ENCODE results near the gene CDH6. TPM values are rescaled to one million over a fixed set of nuclear protein-coding genes. Genes with fewer than 3 reads are reported as not detected.

Gene CDH6
- polyA plus RNA-seq, 3 donors = 49.5 to 90.0 (median 78.5) TPM

DNA sequence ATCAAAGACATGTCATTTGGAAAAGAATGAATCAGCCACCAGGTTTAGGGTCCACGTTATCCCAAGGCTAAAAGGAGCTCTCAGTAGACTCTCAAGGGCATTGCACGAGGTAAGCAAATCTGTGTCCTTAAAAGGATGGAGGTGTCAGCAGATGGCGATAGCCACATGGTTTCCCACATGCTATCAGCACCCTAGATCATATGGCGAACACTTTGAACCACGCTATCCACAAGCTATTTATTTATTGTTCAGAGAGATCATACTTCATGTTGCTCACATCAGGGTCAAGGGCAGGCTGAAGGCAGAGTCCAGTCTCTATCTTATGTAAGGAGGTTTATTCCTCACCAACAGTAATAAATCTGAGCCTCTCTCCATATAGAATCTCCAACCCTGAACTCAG, 43.7 kb downstream of the CDH6 start:
- DNase-seq = no peak

DNA sequence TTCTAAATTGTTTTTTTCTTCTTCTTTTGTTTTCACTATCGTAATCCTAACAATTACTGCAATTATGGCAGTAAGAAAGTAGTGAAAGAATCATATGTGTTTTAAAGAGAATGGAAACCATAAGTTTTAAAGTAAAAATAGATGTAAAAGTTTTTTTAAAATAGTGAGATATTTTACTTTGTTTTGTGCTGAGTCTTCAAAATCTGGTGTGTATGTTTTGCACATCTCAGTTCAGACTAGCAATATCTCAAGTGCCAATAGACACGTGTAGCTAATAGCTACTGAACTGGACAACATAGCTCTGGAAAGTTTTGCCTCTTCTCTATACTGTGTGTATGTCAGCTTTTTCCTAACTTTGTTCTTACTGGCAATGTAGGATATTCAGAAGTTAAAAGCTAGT, 45.0 kb downstream of the CDH6 start:
- no peak for DNase-seq

DNA sequence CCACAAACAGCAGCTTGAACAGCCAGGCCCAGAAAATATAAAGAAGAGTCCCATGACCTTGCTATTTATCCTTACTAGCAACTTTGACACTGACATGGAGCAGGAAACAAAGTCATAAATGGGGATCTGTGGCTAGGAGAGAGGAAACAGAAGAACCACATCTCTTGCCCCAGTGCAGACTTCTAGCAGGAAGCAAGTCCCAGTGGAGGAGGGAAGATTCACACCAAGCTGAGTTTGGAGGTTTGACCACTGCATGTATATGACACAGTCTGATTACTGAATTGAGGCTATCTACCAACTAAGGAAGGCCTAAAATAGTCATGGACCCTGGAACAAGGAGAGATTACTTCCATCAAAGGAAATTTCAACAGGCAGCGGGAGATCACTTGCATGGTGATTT, 51.4 kb downstream of the CDH6 start:
- DNase-seq = no peak

DNA sequence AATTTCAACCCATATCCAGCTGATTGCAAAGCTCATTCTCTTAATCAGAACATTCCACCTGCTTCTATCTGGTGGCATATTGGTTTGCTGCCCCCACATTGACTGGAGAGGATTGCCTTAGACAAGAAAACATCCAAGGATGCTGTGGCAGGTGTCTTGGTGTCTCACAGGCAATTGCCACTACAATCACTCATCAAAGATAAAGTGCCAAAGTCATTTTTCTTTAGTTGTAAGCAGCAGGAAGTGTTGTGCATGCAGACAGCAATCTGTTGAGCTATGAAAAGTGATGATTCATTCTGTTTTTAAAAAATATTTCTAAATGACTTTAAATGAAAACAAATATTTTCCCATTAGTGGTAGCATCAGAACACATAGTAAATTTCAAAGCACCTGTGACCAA, 53.9 kb downstream of the CDH6 start:
- DNase-seq = no peak

DNA sequence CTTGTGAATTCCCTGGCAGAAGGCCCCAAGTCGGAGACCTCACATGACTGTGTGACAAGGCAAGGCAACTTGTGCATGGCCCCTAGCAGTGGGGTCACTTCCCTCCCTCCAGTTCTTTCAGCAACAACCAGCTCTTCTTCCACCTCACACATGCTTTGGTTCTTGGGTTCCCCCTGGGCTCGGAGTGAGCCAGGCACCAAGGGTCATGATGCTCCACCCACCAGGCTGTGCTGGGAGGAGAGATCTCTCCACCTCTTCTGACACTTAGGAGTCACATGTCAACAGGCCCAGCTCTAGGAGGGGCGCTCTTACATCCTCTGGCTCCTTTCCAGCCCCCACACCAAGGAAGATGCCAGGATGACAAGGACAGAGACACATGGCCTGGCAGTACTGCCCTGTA, 56.7 kb downstream of the CDH6 start:
- DNase-seq = no peak

DNA sequence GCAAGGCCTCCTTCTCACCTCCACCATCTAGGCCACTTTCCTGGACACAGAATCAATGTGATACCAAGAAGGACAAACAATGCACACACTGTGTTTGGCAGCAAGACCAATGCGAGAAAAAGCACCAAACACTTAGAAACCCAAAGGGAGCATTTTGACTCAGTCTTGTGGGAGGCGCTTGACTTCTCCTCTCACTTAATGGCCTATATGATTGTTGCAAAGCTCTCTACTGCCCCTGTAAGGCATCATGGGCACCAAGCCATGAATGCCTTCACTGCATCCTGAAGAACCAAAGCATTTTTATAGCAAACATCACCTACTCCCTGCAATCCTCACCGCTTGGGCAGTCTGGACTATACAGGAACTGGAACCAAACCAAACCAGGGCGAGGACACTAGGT, 57.5 kb downstream of the CDH6 start:
- DNase-seq = no peak

DNA sequence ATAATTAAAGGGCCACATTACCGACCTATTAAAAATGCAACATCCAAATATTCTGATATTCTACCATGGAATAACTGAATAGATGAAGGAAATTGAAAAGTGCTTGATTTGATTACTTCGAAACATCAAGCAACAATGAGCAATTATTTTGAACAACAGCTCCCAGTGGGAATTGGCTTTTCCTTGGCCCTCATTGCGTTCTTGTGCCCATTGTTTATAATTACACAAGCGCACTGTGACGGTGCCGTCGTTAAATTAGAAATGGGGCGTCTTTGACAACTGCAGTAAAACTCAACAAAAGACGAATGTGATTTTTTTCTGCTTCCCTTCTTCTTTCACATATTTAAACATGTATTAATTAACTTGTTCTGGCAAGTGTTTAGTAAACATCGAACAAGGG, 61.6 kb downstream of the CDH6 start:
- DNase-seq = no peak

DNA sequence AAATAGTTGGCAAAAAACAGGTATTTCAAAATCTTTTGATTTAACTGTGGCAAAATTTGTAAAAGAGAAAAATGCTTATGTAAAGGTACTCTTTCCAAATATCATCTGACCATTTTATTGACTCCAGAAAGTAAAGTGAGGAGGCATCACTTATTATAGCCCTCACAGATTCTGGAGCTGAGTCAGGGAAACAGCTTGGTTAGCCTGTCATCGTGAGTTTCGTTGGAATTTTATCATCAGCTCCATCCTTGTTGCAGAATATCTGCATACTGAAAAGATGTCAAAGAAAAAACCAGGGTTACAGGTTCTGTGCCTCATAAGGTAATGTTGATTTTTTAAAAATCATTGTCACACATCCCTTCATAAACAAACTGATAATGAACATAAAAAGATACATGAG, 74.8 kb downstream of the CDH6 start:
- no peak for DNase-seq

DNA sequence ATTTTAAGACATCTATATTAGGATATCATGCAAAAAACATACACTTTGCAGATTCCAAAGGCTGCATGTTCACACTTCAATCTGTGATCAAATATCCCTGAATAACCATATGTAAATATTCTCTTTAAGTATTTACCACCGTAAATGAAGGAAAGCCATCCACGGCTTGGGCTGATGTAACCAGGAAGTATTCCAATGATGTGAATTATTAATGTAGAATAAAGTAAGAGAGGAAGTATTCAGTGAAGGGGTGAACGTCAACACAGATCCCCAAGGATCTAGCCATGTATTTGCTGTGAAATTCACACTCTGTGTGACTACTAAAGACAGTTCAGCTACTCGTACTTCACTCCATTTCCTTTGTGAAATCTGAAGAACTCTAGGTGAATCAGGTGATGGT, 75.2 kb downstream of the CDH6 start:
- no peak for DNase-seq

DNA sequence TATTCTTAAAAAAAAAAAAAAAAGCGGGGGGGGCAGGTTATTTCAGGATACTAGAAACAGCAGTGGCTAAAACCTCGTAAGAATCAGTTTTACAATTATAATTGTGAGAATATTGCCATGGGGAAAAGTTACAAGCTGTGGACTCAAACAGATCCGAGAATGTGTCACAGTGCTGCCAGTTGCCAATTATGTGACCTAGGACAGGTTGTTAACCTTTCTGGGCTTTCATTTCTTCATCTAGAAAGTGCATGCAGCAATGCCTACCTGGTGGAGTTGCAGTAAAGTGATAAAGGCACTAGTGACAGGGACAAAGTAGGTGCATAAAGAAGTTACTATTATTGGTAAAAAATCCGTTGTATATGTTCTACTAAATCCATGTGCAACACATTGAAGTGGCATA, 75.8 kb downstream of the CDH6 start:
- no peak for DNase-seq

DNA sequence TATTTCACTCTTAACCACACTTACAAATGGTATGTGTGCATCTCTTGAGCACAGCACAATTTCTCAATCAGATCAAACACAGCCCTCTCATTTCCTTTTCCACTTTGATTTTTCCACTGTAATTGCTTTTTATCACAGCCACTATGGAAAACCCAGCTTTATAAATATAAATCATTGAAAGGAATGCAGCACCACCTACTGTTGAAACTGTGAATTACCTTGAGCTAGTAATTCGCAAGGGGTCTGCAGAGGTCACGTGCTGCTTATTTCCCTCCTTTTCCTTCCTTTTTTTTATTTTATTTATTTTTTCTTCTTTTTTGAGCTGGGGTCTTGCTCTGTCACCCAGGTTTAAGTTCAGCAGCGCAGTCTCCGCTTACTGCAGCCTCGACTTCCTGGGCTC, 76.9 kb downstream of the CDH6 start:
- DNase-seq = no peak

DNA sequence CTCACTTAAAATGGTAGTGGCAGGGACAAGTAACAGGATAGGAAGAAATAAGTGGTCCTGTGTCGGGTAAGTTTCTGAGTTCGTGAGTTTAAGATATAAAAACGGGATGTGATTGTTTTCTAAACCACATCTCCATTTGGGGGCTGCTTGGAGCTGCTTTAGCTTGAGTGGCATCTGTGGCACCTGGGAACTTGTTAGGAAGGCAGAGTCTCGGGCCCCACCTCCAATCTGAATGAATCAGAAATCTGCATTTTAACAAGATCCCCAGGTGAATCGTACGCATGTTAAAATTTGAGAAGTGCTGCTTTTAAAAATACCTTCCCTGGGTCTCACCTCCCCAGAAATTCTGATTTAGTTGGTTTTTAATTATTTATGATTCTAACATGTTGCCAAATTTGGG, 78.1 kb downstream of the CDH6 start:
- no peak for DNase-seq

DNA sequence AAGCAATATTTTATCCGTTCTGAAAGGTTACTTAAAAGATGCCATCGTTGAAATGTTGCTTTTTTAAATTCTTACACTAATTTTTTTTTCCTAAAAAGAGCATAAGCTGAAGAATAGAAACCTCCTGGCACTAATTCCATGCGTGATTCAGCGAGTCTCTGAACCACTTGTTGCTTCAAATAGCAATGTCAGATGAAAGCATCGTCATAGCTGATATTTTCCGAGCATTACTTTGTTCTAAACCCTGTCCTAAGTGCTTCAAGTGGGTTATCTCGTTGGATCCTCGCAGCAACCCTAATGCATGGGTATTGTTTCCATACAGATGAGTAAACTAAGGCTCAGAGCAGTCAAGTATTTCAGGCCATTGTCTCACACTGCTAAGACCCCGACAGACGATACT, 79.7 kb downstream of the CDH6 start:
- DNase-seq = no peak

DNA sequence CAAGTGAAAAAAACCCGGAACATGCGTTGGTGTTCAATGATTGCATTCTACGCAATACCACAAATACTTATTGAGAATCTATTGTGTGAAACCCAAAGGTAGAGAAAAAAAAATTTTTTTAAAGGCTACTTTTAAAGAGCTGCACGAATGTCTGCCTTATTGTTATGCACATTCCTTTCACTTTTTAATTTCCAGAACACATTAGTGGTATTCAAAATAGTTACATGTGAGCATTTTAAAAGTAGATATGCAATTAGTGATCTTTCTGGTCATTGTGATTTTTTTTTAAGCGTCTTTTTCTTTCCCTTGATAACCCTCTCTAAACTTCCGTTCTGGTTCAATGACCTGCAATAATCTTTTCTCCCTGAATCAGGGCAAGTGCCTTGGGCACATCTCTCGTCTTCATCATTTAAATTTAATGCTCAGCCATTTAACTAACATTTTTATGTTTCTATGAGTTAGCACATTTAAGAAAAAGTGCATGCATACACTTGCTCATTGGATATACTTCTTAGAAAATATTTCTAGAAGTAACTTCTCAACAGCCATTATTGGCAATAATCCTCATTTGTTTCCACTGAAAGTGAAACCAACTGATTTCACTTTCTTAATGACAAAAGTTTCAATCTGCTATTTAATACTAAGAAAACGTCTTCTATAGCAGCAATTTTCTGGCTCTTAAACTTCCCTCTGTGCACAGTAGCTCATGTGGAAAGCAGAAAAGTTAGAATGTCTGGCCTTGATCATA, 80.3 kb downstream of the CDH6 start:
- DNase-seq = no peak

DNA sequence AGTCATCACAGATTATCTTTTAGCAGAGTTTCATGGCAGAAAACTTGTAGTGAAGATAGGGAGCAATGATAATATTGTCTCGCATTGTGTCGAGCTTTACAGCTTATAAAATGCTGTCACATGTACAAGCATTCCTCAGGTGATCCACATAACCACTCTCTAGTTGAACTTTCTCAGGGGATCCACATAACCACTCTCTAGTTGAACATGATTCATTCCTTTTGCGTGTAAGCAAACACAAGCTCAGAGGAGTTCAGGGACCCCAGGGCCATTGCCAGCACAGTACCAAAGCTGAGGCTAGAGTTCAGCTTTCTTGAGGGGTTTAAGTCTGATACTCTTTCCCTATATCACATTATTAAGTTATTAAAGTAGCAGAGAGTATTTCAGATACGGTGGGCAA, 86.7 kb downstream of the CDH6 start:
- DNase-seq = no peak

DNA sequence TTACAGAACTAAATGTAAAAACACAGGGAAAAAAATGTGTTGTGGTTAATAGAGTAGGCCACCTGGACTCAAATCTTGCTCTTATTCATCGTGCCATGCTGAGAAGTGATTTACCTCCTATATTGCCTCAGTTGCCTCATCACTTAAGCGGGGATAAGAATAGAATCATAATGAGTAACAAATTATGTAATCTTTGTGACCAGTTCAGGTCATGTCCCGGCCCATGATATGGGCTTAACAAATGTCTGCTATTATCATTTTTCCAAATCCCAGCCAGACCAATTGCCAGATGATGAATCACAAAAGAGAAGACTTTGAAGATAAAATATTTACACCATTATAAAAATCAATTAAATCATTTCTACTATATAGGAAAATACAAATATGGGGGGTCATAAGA, 89.8 kb downstream of the CDH6 start:
- DNase-seq = no peak

DNA sequence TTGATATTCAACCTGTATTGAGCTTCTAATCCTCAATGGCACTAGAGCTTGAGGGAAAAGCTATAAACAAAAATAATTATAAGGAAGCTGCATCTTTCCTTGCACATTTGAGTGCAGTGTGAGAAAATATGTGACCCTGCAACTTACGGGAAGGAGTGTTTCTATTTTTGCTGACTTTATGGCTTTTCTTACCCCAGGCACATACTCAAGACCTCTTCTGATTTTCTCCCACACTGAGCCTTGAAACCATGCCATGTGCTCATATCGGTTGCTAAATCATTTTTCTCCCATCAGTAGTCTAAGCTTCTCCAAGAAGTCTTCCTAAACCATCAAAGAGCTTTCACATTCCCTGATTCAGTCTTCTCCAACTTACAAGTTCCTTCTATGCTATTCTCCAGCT, 91.5 kb downstream of the CDH6 start:
- DNase-seq = no peak

DNA sequence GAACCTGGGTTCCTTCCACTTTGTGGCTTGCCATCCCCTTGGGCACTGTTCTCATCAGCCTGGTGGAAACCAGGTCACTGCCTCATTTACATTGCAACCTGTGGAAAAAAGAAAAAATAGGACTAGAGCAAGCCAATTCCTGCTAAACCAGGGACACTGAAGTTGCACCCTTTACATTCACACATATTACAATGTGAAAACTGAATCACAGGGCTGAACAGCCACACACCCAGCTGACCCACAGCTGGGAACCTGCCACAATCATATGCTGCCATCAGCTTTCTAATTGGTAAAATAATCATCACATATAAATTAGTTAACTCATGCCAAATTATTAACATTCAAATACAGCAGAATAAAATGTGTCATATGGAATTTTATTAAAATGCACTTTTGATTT, 94.5 kb downstream of the CDH6 start:
- no peak for DNase-seq

DNA sequence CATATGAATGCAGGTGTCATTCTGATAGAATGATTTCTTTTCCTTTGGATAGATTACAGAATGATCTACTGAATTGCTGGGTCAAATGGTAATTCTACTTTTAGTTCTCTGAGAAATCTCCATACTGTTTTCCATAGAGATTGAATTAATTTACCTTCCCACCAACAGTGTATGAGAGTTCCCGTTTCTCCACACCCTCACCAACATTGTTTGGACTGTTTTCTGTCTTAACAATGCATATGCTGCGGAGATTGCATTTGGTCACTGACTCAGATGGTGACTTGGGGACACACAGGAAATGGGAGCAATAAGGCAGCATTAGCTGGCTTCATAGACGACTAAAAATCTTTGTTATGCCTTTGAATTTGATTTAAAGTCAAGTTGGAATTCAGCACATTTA, 95.9 kb downstream of the CDH6 start:
- DNase-seq = no peak

DNA sequence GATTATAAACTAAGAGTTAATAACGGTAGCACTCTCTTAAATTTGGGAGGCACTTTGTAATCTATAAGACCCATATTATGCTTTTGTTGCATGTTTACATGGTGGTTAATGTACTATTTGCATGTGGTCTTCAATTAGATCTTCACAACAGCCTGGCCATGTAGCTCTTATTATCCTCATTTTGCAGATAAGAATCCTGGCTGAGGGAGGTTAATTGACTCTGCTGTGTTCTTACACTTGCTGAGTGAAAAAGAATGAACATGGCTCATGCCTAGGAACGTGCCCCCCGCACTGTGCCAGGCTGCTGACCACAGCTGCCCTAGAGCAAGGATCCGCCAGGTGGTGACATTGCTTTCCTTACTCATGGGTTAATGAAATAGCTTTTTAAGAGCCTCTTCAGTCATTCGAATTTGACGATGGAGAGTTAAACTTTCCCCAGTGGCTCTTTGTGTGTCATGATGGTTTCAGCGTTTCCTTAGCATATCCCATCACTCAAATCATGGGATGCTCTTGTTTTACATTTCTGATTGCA, 97.9 kb downstream of the CDH6 start:
- DNase-seq = no peak

DNA sequence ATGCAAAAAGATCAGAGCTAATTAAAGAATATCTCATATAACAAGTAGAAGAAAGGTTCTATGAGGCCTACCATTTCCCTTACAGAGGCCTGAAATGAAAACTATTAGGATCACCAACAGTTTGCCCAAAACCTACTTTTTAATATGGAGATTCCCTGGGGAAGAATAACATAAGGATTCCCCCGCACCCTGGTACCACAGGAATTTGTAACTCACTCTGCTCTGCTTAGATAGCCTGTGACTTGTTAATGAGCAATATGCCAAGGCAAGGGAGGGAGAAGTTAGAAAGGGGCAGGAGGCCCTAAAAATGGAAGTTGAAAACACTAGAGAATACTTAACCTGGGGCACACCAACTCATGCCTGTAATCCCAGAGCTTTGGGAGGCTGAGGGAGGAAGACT, 107.0 kb downstream of the CDH6 start:
- DNase-seq = no peak

DNA sequence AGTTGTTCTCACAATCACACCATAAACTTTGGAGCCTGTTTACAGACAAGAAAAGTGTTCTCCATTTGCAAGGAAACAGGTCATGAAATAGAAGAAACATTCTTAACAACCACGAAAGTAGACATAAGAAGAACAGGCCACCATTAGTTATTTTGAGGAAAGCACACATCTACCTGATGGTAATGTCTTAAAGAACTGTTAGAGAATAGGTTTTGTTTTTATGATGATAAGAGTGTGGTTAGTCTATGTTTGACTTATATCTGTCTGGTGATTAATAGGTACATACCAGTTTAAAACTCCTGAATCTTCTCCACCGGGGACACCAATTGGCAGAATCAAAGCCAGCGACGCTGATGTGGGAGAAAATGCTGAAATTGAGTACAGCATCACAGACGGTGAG, 108.3 kb downstream of the CDH6 start:
- no peak for DNase-seq

DNA sequence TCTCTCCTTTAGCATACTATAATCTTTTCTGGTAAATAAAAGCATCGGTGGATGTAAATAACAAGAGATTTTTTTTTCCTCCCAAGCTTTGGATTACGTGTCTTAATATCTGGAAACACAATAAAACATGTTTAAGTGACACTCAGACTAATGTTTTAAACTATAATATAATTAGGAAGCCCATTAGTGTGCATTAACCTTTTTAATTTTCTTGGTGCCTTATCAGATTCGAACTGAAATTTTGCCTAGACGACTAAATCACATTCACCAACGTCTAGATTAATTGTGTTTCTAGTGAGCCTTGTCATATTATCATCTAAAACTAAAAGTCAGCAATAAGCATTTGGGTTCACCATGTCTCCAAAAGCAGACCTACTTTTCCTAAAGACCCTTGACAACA, 110.2 kb downstream of the CDH6 start:
- no peak for DNase-seq

DNA sequence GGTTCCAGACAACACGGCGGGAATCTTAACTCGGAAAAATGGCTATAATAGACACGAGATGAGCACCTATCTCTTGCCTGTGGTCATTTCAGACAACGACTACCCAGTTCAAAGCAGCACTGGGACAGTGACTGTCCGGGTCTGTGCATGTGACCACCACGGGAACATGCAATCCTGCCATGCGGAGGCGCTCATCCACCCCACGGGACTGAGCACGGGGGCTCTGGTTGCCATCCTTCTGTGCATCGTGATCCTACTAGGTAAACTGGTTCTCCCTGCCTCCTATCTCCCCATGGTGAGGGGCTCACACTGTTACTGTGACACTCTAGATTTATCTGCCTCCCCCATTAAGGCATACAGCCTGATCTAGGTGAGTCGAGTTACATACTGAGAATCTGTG, 124.2 kb downstream of the CDH6 start:
- no peak for DNase-seq

DNA sequence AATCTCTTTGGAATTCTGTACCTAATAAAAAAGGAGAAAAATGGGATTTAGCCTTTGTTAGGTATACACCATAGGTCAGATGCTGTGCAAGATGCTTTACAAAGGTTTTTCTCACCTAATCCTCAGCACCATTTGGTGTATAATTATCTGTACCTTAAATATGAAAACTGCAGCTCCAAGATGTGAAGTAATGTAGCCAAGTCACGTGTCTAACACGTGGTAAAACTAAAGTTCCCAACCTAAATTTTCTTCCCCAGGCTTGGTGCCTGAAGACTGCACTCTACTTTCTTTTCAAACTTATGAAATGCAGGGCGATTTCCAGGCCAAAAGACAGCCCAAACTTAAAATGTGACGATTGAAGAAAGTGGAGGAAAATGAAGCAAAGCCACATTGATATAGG, 125.8 kb downstream of the CDH6 start:
- DNase-seq = no peak
